NB4 (cell line): Measurements from ENCODE around the gene OR5AU1.
"Not testable (repeated sequence)": the region's sequence is repeated elsewhere in the genome, so short reads cannot be mapped to it uniquely, and the experiment has no call there.

ENCODE experiments used
- CTCF ChIP-seq: IDR thresholded peaks from one replicate; pipeline ENCODE4 v1.5.1; 2012; ENCODE audit warnings: low read depth, low read length
- MYC ChIP-seq: IDR thresholded peaks from 2 replicates; pipeline ENCODE4 v1.6.1; 2011; ENCODE audit warnings: low read depth, low read length
- POLR2A ChIP-seq: IDR thresholded peaks from 2 replicates; pipeline ENCODE4 v1.6.1; 2011; ENCODE audit warnings: mild to moderate bottlenecking; ENCODE audit not compliant: insufficient read length; ENCODE audit errors: extremely low read depth

GRCh38 chr14:21165002-21165605, 9.2 kb upstream of the OR5AU1 start:
- not testable (repeated sequence) for TF ChIP-seq MYC, CTCF, POLR2A
